22Rv1 (cell line): ENCODE results near the gene TUBA8.
"Not testable (repeated sequence)": the region's sequence is repeated elsewhere in the genome, so short reads cannot be mapped to it uniquely, and the experiment has no call there.

ENCODE experiments used
- CTCF ChIP-seq: fragments of 450-650 bp; IDR thresholded peaks from 2 replicates; pipeline ENCODE4 v1.5.1; 2017; ENCODE audit warnings: mild to moderate bottlenecking
- ZFX ChIP-seq: fragments of 450-650 bp; IDR thresholded peaks from 2 replicates; pipeline ENCODE4 v1.6.1; 2017; ENCODE audit warnings: antibody characterized with exemption, borderline replicate concordance

- not testable (repeated sequence) for TF ChIP-seq CTCF, ZFX
These were observed 50.0 kb downstream of the TUBA8 start for GRCh38 chr22:18160641-18161040.
